Mammary epithelial cell (primary cell): ENCODE data around the gene TOX3.

Experiments
- CTCF ChIP-seq, 2 donors: IDR thresholded peaks in 1 of 2; conservative IDR thresholded peaks in 1 of 2; 2 replicates each; pipeline ENCODE4 v1.5.1; 2011 to 2012; ENCODE audit warnings: inconsistent platforms in 2 of 2, low read length in 2 of 2, mild to moderate bottlenecking in 2 of 2, control low read depth in 1 of 2, low read depth in 1 of 2; ENCODE audit not compliant: insufficient read depth in 1 of 2; ENCODE audit errors: extremely low read depth in 1 of 2
- EZH2 ChIP-seq: IDR thresholded peaks from 2 replicates; pipeline ENCODE4 v1.6.1; 2012; ENCODE audit warnings: low read length, inconsistent platforms, borderline replicate concordance

- no peak for TF ChIP-seq CTCF (conservative IDR thresholded peaks at IDR 0.05 in 1 of 2, IDR thresholded peaks at IDR 0.05 in 1 of 2; ENCODE audit: extremely low read depth in 1 of 2, insufficient read depth in 1 of 2, low read depth in 1 of 2, low read length in 2 of 2)
- no peak for TF ChIP-seq EZH2
These were observed 23.6 kb upstream of the TOX3 start for GRCh38 chr16:52570495-52571091.
